ENCODE measurements around the gene ASAP2. TPM values are rescaled to one million over a fixed set of nuclear protein-coding genes. Genes with fewer than 3 reads are reported as not detected.

The ASAP2 gene
- total RNA-seq, 4 donors from 2014 or later, result 28.2 to 38.0 (median 31.7) TPM

- no peaks in the 10 kb centered on the region for H3K27me3 ChIP-seq
- DNase-seq (ENCODE audit: low spot score in 2 of 2), result no peak
- H3K36me3 ChIP-seq, result peaks cover 0 to 78% (median 0%) of the 10 kb centered on the region in 3 donors
- WGBS, 2 donors, result 54 to 70% methylated on average over 1 of the region's 1 CpG
- no peak for TF ChIP-seq EP300 (IDR thresholded peaks at IDR 0.05)
- TF ChIP-seq CTCF (IDR thresholded peaks at IDR 0.05), result no peak
- TF ChIP-seq POLR2A (IDR thresholded peaks at IDR 0.05), result no peak
- no peak overlapping the region for H3K4me3 ChIP-seq
- no peak overlapping the region for H3K27ac ChIP-seq
- peaks cover 0 to 9% (median 0%) of the 10 kb centered on the region in 4 donors for H3K4me1 ChIP-seq
- H3K9me3 ChIP-seq, result no peaks in the 10 kb centered on the region
These were observed 152.2 kb downstream of the ASAP2 start for GRCh38 chr2:9358846-9359245.

GRCh38 chr2:9359463-9359862 lies 152.9 kb downstream of the ASAP2 start:
- Histone ChIP-seq H3K4me1 (peaks cover 0 to 9% (median 0%) of the 10 kb centered on the region in 4 donors), H3K4me3 (no peak overlapping the region), H3K27ac (no peak overlapping the region), H3K27me3 (no peaks in the 10 kb centered on the region), H3K36me3 (peaks cover 0 to 78% (median 0%) of the 10 kb centered on the region in 3 donors), H3K9me3 (no peaks in the 10 kb centered on the region)
- DNase-seq (ENCODE audit: low spot score in 2 of 2), result no peak
- 94 to 96% methylated on average over 4 of the region's 4 CpGs for WGBS, 2 donors
- TF ChIP-seq EP300 (IDR thresholded peaks at IDR 0.05) (no peak), CTCF (IDR thresholded peaks at IDR 0.05) (no peak), POLR2A (IDR thresholded peaks at IDR 0.05) (no peak)

GRCh38 chr2:9360110-9360509 lies 153.5 kb downstream of the ASAP2 start:
- DNase-seq (ENCODE audit: low spot score in 2 of 2), result no peak
- Histone ChIP-seq H3K4me1 (peaks cover 0 to 9% (median 0%) of the 10 kb centered on the region in 4 donors), H3K27me3 (no peaks in the 10 kb centered on the region), H3K9me3 (no peaks in the 10 kb centered on the region), H3K36me3 (peaks cover 0 to 79% (median 0%) of the 10 kb centered on the region in 3 donors), H3K27ac (no peak overlapping the region), H3K4me3 (no peak overlapping the region)
- WGBS, 2 donors, result 100% methylated on average over 1 of the region's 1 CpG
- TF ChIP-seq POLR2A (IDR thresholded peaks at IDR 0.05) (no peak), CTCF (IDR thresholded peaks at IDR 0.05) (no peak), EP300 (IDR thresholded peaks at IDR 0.05) (no peak)

- WGBS, 2 donors, result 82 to 88% methylated on average over 2 of the region's 2 CpGs
- Histone ChIP-seq H3K4me1 (peaks cover 0 to 9% (median 0%) of the 10 kb centered on the region in 4 donors), H3K36me3 (peaks cover 0 to 85% (median 0%) of the 10 kb centered on the region in 3 donors), H3K27ac (no peak overlapping the region), H3K4me3 (no peak overlapping the region), H3K9me3 (no peaks in the 10 kb centered on the region), H3K27me3 (no peaks in the 10 kb centered on the region)
- DNase-seq (ENCODE audit: low spot score in 2 of 2), result no peak
- TF ChIP-seq POLR2A (IDR thresholded peaks at IDR 0.05) (no peak), EP300 (IDR thresholded peaks at IDR 0.05) (no peak), CTCF (IDR thresholded peaks at IDR 0.05) (no peak)
These were observed 154.1 kb downstream of the ASAP2 start for GRCh38 chr2:9360701-9361100.

- WGBS, 2 donors, result 69 to 75% methylated on average over 4 of the region's 4 CpGs
- peaks cover 0 to 86% (median 0%) of the 10 kb centered on the region in 3 donors for H3K36me3 ChIP-seq
- TF ChIP-seq CTCF (IDR thresholded peaks at IDR 0.05) (no peak), EP300 (IDR thresholded peaks at IDR 0.05) (no peak), POLR2A (IDR thresholded peaks at IDR 0.05) (no peak)
- H3K27ac ChIP-seq, result no peak overlapping the region
- H3K9me3 ChIP-seq, result no peaks in the 10 kb centered on the region
- no peak overlapping the region for H3K4me3 ChIP-seq
- DNase-seq (ENCODE audit: low spot score in 2 of 2), result no peak
- H3K4me1 ChIP-seq, result no peaks in the 10 kb centered on the region
- H3K27me3 ChIP-seq, result no peaks in the 10 kb centered on the region
These were observed 157.8 kb downstream of the ASAP2 start for GRCh38 chr2:9364373-9364772.

All from tibial nerve (tissue), 4 donors.